Measurements from ENCODE around the gene MON2. TPM values are rescaled to one million over a fixed set of nuclear protein-coding genes. Genes with fewer than 3 reads are reported as not detected.
A peak's percentile ranks its signal among the peaks of the same experiment; 100 is the strongest.

MON2 gene
- total RNA-seq, 2 donors from 2014 or later = 30.3 to 43.3 TPM

DNA sequence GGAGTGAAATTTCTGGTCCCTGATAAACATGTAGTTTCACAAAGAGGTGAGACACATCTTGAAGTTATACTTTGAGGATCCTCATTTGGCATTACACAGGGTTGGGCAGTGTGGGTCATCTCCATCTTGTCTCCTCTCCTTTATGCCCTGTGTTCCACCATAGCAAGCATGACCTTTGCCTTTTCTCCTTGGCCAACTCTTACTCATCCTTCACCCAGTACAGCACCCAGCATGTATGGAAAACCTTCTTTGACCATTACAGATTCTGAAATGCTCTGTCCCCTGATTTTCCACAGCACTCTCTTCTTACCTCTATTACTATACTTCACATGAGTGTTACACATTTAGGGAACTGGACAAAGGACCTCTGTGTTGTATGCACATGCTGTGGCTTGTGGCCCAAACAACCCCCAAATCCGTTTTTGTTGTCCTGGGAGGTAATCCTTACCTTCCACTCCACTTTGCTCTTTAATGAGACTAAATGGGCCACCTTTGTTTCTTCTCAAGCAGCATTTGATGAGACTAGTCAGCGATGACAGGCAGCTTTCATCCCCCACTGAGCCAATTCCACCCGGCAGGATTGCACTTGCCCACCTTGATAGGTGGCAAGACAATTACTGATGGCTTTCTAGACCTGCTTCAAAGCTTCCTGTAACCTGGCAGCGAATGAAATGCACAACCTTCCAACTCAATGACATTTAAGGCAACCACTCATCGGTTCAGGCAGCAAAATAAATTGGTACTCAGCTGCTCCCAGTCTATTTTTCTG lies 163.5 kb downstream of the MON2 start:
- Histone ChIP-seq H3K4me1 (ENCODE audit: control insufficient read depth, insufficient read depth, low read length) (peaks cover 25% of the 10 kb centered on the region), H3K27me3 (ENCODE audit: control insufficient read depth, insufficient read depth, low read length, poor library complexity, severe bottlenecking) (no peaks in the 10 kb centered on the region), H3K27ac (ENCODE audit: low read depth, low read length) (peak overlapping the region; percentile 42), H3K36me3 (ENCODE audit: control insufficient read depth, insufficient read depth, low read length) (no peaks in the 10 kb centered on the region), H3K9me3 (ENCODE audit: control insufficient read depth, low read length) (no peaks in the 10 kb centered on the region), H3K9ac (ENCODE audit: extremely low read depth, low read length, poor library complexity, severe bottlenecking) (no peak overlapping the region), H3K4me3 (ENCODE audit: low read length) (no peak overlapping the region)
- DNase-seq = peak; percentile 66
- Mint-ChIP-seq H3K27me3 (ENCODE audit: insufficient read depth) (no peaks in the 10 kb centered on the region), H3K9me3 (no peaks in the 10 kb centered on the region), H3K36me3 (ENCODE audit: low read depth) (no peaks in the 10 kb centered on the region), H3K4me1 (peaks cover 74% of the 10 kb centered on the region), H3K4me3 (no peak overlapping the region), H3K27ac (peak overlapping the region; percentile 5)
- 53 to 59% methylated on average over 3 to 5 of the region's 5 CpGs for WGBS, 2 experiments (ENCODE audit: insufficient coverage in 1 of 2, insufficient read length in 1 of 2)
- TF ChIP-seq, protein P1, sequence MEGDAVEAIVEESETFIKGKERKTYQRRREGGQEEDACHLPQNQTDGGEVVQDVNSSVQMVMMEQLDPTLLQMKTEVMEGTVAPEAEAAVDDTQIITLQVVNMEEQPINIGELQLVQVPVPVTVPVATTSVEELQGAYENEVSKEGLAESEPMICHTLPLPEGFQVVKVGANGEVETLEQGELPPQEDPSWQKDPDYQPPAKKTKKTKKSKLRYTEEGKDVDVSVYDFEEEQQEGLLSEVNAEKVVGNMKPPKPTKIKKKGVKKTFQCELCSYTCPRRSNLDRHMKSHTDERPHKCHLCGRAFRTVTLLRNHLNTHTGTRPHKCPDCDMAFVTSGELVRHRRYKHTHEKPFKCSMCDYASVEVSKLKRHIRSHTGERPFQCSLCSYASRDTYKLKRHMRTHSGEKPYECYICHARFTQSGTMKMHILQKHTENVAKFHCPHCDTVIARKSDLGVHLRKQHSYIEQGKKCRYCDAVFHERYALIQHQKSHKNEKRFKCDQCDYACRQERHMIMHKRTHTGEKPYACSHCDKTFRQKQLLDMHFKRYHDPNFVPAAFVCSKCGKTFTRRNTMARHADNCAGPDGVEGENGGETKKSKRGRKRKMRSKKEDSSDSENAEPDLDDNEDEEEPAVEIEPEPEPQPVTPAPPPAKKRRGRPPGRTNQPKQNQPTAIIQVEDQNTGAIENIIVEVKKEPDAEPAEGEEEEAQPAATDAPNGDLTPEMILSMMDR (conservative IDR thresholded peaks at IDR 0.05) = no peak

DNA sequence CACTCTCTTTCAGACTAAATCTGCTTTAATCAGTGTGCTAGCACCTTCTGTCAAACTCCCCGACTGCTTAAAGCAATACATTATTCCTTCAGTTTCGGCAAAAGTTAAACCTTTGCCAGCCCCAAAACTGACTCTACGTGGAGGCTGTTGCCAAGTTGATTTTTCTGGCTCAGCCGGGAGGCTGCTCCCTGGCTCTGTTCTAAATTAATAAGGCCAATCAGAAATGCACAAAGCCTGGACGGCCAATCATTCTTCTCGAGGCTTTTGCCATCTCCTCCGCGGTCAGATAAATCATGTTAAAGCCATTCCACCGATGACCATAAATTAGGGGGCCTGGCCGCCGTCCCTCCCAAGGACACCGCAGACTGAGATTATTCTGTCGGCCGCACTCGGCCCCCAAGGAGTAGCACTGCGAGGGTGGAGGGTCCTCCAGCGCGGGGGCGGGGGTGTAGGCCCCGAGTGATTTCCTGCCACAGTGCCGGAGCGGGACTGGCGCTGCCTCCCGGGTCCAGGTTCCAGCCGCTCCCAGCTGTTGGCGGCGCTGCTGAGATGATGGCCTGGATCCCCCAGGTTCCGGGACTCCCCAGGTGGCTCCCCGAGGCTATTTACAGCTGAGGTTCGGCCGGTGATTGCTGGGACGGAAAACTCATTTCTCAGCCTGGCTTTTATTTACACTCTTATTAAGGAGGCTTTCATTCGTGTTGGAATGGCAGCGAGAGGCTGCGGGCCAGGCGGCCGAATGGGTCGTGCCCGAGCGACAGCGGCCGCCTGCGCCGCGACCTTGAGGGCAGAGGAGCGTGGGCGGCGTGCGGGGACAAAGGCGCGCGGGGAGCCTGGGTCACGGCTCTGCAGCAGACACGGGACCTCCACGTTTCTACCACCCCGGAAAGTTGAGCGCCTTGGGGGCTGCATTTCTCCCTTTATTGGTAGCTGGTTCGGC lies 165.1 kb downstream of the MON2 start:
- Mint-ChIP-seq H3K36me3 (ENCODE audit: low read depth) (no peaks in the 10 kb centered on the region), H3K9me3 (no peaks in the 10 kb centered on the region), H3K27ac (peak overlapping the region; percentile 79), H3K4me3 (peak overlapping the region; percentile 56), H3K27me3 (ENCODE audit: insufficient read depth) (no peaks in the 10 kb centered on the region), H3K4me1 (peaks cover 75% of the 10 kb centered on the region)
- H3K27me3 ChIP-seq (ENCODE audit: control insufficient read depth, insufficient read depth, low read length, poor library complexity, severe bottlenecking) = no peaks in the 10 kb centered on the region
- H3K9me3 ChIP-seq (ENCODE audit: control insufficient read depth, low read length) = no peaks in the 10 kb centered on the region
- peaks cover 23% of the 10 kb centered on the region for H3K4me1 ChIP-seq (ENCODE audit: control insufficient read depth, insufficient read depth, low read length)
- H3K4me3 ChIP-seq (ENCODE audit: low read length) = no peak overlapping the region
- TF ChIP-seq, protein P1 (conservative IDR thresholded peaks at IDR 0.05) = peak; percentile 65
- DNase-seq = peak; percentile 94
- 30 to 40% methylated on average over 46 to 58 of the region's 58 CpGs for WGBS, 2 experiments (ENCODE audit: insufficient coverage in 1 of 2, insufficient read length in 1 of 2)
- no peaks in the 10 kb centered on the region for H3K36me3 ChIP-seq (ENCODE audit: control insufficient read depth, insufficient read depth, low read length)
- no peak overlapping the region for H3K9ac ChIP-seq (ENCODE audit: extremely low read depth, low read length, poor library complexity, severe bottlenecking)
- peak overlapping the region; percentile 79 for H3K27ac ChIP-seq (ENCODE audit: low read depth, low read length)

DNA sequence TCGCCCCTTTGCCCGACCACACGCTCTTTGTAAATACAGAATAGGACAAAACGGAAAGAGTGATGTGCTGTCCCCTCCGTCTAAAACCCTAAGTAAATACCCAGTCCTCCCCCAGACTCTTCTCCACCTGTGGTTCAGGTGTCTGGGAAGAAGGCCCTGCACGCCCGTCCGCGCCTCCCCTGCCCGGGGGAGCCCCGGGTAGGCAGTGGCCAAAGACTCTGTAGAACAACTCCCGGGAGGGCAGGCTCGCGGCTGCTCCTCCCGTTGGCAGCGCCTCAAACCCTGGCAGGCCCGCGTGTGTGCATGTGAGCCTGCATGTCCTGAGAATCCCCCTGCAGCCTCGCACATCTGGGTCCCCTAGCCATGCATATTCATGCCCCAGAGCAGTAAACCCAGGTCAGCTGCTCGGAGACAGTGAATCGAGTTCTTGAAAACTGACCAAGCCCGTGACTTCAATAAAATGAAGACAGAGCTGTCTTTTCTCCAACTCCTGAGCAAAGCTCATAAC lies 165.8 kb downstream of the MON2 start:
- H3K9me3 ChIP-seq (ENCODE audit: control insufficient read depth, low read length) = no peaks in the 10 kb centered on the region
- no peaks in the 10 kb centered on the region for H3K9me3 Mint-ChIP-seq
- peak overlapping the region; percentile 79 for H3K27ac ChIP-seq (ENCODE audit: low read depth, low read length)
- H3K4me1 Mint-ChIP-seq = peaks cover 68% of the 10 kb centered on the region
- H3K27me3 ChIP-seq (ENCODE audit: control insufficient read depth, insufficient read depth, low read length, poor library complexity, severe bottlenecking) = no peaks in the 10 kb centered on the region
- H3K4me3 ChIP-seq (ENCODE audit: low read length) = no peak overlapping the region
- H3K36me3 ChIP-seq (ENCODE audit: control insufficient read depth, insufficient read depth, low read length) = no peaks in the 10 kb centered on the region
- H3K9ac ChIP-seq (ENCODE audit: extremely low read depth, low read length, poor library complexity, severe bottlenecking) = no peak overlapping the region
- TF ChIP-seq, protein P1 (conservative IDR thresholded peaks at IDR 0.05) = no peak
- DNase-seq = peak; percentile 88
- 39 to 58% methylated on average over 18 to 22 of the region's 22 CpGs for WGBS, 2 experiments (ENCODE audit: insufficient coverage in 1 of 2, insufficient read length in 1 of 2)
- peak overlapping the region; percentile 56 for H3K4me3 Mint-ChIP-seq
- no peaks in the 10 kb centered on the region for H3K27me3 Mint-ChIP-seq (ENCODE audit: insufficient read depth)
- no peaks in the 10 kb centered on the region for H3K36me3 Mint-ChIP-seq (ENCODE audit: low read depth)
- peaks cover 23% of the 10 kb centered on the region for H3K4me1 ChIP-seq (ENCODE audit: control insufficient read depth, insufficient read depth, low read length)
- H3K27ac Mint-ChIP-seq = no peak overlapping the region

All from endodermal cell (in vitro differentiated cells).